Endothelial cell of umbilical vein (primary cell): ENCODE measurements around the gene ZCCHC14. TPM values are rescaled to one million over a fixed set of nuclear protein-coding genes. Genes with fewer than 3 reads are reported as not detected.

Experiments
- BruUV-seq: library from RNA; stranded (reverse); fragments of 400-500 nt; replicated peaks from 2 replicates; lab custom pipeline; 2021; lab: Mats Ljungman, UMichigan
- CTCF ChIA-PET: fragments of 300-600, 350-600 bp; sonication (Branson Sonifier 250); formaldehyde crosslinking; loops from one replicate; lab custom pipeline; 2021; ENCODE audit warnings: antibody characterized with exemption, inconsistent platforms; lab: Charles Lee
- POLR2A ChIA-PET: fragments of 300-600, 350-600 bp; sonication (Branson Sonifier 250); formaldehyde crosslinking; loops from one replicate; lab custom pipeline; 2021; ENCODE audit warnings: antibody characterized with exemption, inconsistent platforms; lab: Charles Lee
- DNase-seq: peaks from one replicate; pipeline ENCODE4 v3.0.0-alpha.2; 2011; ENCODE audit warnings: low read depth, low spot score
- FAIRE-seq: peaks from 2 replicates; lab custom pipeline; 2011; peaks lifted over from hg19 to GRCh38; lab: Jason Lieb, UNC
- H2AFZ ChIP-seq: 2 replicates; pipeline ENCODE4 v1.6.0; 2012; ENCODE audit warnings: low read depth, low read length, control low read depth, inconsistent platforms
- H3K27ac ChIP-seq: 2 replicates; pipeline ENCODE4 v1.5.1; 2011; ENCODE audit warnings: low read depth, mild to moderate bottlenecking, control low read depth, low read length, moderate library complexity; ENCODE audit not compliant: insufficient read depth
- H3K27me3 ChIP-seq, 2 experiments: 2 replicates each; pipeline versions ENCODE4 v1.6.0 to v1.6.1; 2011; ENCODE audit warnings: low read length in 2 of 2, mixed read lengths in 1 of 2; ENCODE audit not compliant: control insufficient read depth in 2 of 2, insufficient read depth in 2 of 2
- H3K36me3 ChIP-seq, 2 experiments: 2 replicates in 1 of 2; 3 replicates in 1 of 2; pipeline ENCODE4 v1.5.1; 2011; ENCODE audit warnings: low read length in 2 of 2, mild to moderate bottlenecking in 1 of 2, moderate library complexity in 1 of 2; ENCODE audit not compliant: control insufficient read depth in 2 of 2, insufficient read depth in 2 of 2; ENCODE audit errors: extremely low read depth in 1 of 2
- H3K4me1 ChIP-seq: 3 replicates; pipeline ENCODE4 v1.5.1; 2011; ENCODE audit warnings: mild to moderate bottlenecking, low read length; ENCODE audit not compliant: control insufficient read depth, insufficient read depth; ENCODE audit errors: extremely low read depth
- H3K4me2 ChIP-seq: 2 replicates; pipeline ENCODE4 v1.6.1; 2011; ENCODE audit warnings: low read length, control low read depth, mixed read lengths; ENCODE audit not compliant: insufficient read depth
- H3K4me3 ChIP-seq, 3 experiments: fragments of 200-600 bp in 1 of 3; sonication (generic), shearing (Covaris generic) in 1 of 3; replicated peaks in 1 of 3; 2 replicates each; pipeline ENCODE4 v1.5.1; 2011 to 2016; ENCODE audit warnings: control low read depth in 3 of 3, low read length in 3 of 3, mild to moderate bottlenecking in 2 of 3, inconsistent platforms in 1 of 3, low read depth in 1 of 3, moderate library complexity in 1 of 3; ENCODE audit not compliant: insufficient read depth in 1 of 3
- H3K79me2 ChIP-seq: 2 replicates; pipeline ENCODE4 v1.6.0; 2012; ENCODE audit warnings: low read length, inconsistent platforms; ENCODE audit not compliant: control insufficient read depth, insufficient read depth
- H3K9ac ChIP-seq: replicated peaks from 2 replicates; pipeline ENCODE3; 2011; ENCODE audit warnings: low read length, control low read depth; ENCODE audit not compliant: insufficient read depth; ENCODE audit errors: extremely low read depth
- H3K9me1 ChIP-seq: replicated peaks from 3 replicates; pipeline ENCODE4 v1.6.0; 2011; ENCODE audit warnings: mild to moderate bottlenecking, low read length; ENCODE audit not compliant: control insufficient read depth, insufficient read depth; ENCODE audit errors: extremely low read depth
- H3K9me3 ChIP-seq: replicated peaks from 2 replicates; pipeline ENCODE4 v1.5.1; 2012; ENCODE audit warnings: low read length, inconsistent platforms; ENCODE audit not compliant: control insufficient read depth, insufficient read depth
- H4K20me1 ChIP-seq: replicated peaks from 2 replicates; pipeline ENCODE3; 2011; ENCODE audit warnings: mild to moderate bottlenecking, low read length; ENCODE audit not compliant: control insufficient read depth, insufficient read depth; ENCODE audit errors: extremely low read depth
- CTCF ChIP-seq, 2 donors: IDR thresholded peaks; 1 replicate in 1 of 2; 2 replicates in 1 of 2; pipeline ENCODE4 v1.5.1; 2011; ENCODE audit warnings: low read length in 2 of 2, mild to moderate bottlenecking in 2 of 2, moderate library complexity in 2 of 2, control low read depth in 1 of 2, inconsistent platforms in 1 of 2, low read depth in 1 of 2; ENCODE audit not compliant: insufficient read depth in 1 of 2; ENCODE audit errors: extremely low read depth in 1 of 2
- EZH2 ChIP-seq: IDR thresholded peaks from 2 replicates; pipeline ENCODE4 v1.6.1; 2012; ENCODE audit warnings: borderline replicate concordance, low read depth, mild to moderate bottlenecking, moderate library complexity, low read length, inconsistent platforms; ENCODE audit not compliant: severe bottlenecking
- FOS ChIP-seq: IDR thresholded peaks from 2 replicates; pipeline ENCODE4 v1.6.1; 2011; ENCODE audit warnings: mild to moderate bottlenecking, low read length, moderate library complexity, borderline replicate concordance; ENCODE audit not compliant: insufficient read depth
- GATA2 ChIP-seq: IDR thresholded peaks from 2 replicates; pipeline ENCODE4 v1.7.0; 2011; ENCODE audit warnings: low read depth, mild to moderate bottlenecking, moderate library complexity, mixed read lengths, low read length; ENCODE audit not compliant: insufficient read length, insufficient read depth
- JUN ChIP-seq: IDR thresholded peaks from 2 replicates; pipeline ENCODE4 v1.6.1; 2011; ENCODE audit warnings: borderline replicate concordance, low read depth; ENCODE audit not compliant: insufficient read length, insufficient read depth
- MAX ChIP-seq: IDR thresholded peaks from 2 replicates; pipeline ENCODE4 v1.6.1; 2011; ENCODE audit not compliant: insufficient read depth, insufficient read length
- MYC ChIP-seq: IDR thresholded peaks from one replicate; pipeline ENCODE4 v1.6.1; 2011; ENCODE audit warnings: mild to moderate bottlenecking, low read depth, low read length
- POLR2A ChIP-seq: IDR thresholded peaks from 2 replicates; pipeline ENCODE4 v1.6.1; 2012; ENCODE audit warnings: low read depth, mild to moderate bottlenecking, control low read depth, low read length
- POLR2AphosphoS5 ChIP-seq: IDR thresholded peaks from 2 replicates; pipeline ENCODE4 v1.6.1; 2012; ENCODE audit warnings: low read depth, mild to moderate bottlenecking, control low read depth, low read length, moderate library complexity; ENCODE audit not compliant: insufficient read depth
- dilution Hi-C: fragments of 300-500 bp; cut with MboI; formaldehyde crosslinking; loops from one replicate; pipeline ENCODE4 v1.15.0; 2019; ENCODE audit warnings: low sequenced_read_pairs; ENCODE audit not compliant: extremely low pct_ligation_motif_present
- intact Hi-C: fragments of 100-400 bp; cut with micrococcal nuclease; formaldehyde crosslinking; loops from one replicate; pipeline ENCODE4 v1.10.0; 2022
- polyA plus RNA-seq, 4 experiments: library from polyadenylated mRNA; depleted of rRNA in 3 of 4; stranded (reverse) in 3 of 4; unstranded in 1 of 4; fragments of >200 nt; gene quantifications; 2 replicates each; pipeline versions ENCODE4 v1.2.1 to v1.2.3, GENCODE V29; 2011 to 2012; ENCODE audit warnings: missing spikeins in 1 of 4
- total RNA-seq: library from RNA; stranded (reverse); gene quantifications from 2 replicates; pipeline ENCODE4 v1.2.3, GENCODE V29; 2021

Gene ZCCHC14
- total and polyA plus RNA-seq, 2 donors (not counting 3 experiments of a cell fraction or from before 2014, with no cell fraction given): 9.5 to 30.9 TPM

GRCh38 chr16:87361916-87362619 is 130.8 kb downstream of the ZCCHC14 start:
- FAIRE-seq: no peak
- Histone ChIP-seq H3K27ac (no peak overlapping the region), H3K4me1 (peaks cover 10% of the 10 kb centered on the region), H3K36me3 (peaks cover 5 to 23% of the 10 kb centered on the region in 2 experiments), H3K27me3 (no peaks in the 10 kb centered on the region), H3K4me2 (no peak overlapping the region), H3K9me3 (no peaks in the 10 kb centered on the region), H2AFZ (no peak overlapping the region), H4K20me1 (no peaks in the 10 kb centered on the region), H3K9me1 (no peaks in the 10 kb centered on the region), H3K9ac (no peak overlapping the region), H3K4me3 (no peak overlapping the region), H3K79me2 (peaks cover 14% of the 10 kb centered on the region)
- TF ChIP-seq JUN (no peak), EZH2 (no peak), CTCF (IDR thresholded peaks at IDR 0.05; ENCODE audit: extremely low read depth in 1 of 2, insufficient read depth in 1 of 2, low read depth in 1 of 2, low read length in 2 of 2) (no peak), POLR2A (no peak), FOS (no peak), MAX (no peak), POLR2AphosphoS5 (no peak), MYC (no peak), GATA2 (no peak)
- ChIA-PET CTCF (no interaction called here), POLR2A (no interaction called here)
- dilution Hi-C loops (no loop called here), intact Hi-C loops (no loop called here)
- BruUV-seq: no TSS peak
- DNase-seq: no peak
